Measurements from ENCODE around the gene CELF5. TPM values are rescaled to one million over a fixed set of nuclear protein-coding genes. Genes with fewer than 3 reads are reported as not detected.
"Not testable (repeated sequence)": the region's sequence is repeated elsewhere in the genome, so short reads cannot be mapped to it uniquely, and the experiment has no call there.

Gene CELF5
- total RNA-seq, 3 donors from 2014 or later (not counting 1 experiment from before 2014, with no cell fraction given), result 0.41 to 0.83 TPM; not detected in 1

DNA sequence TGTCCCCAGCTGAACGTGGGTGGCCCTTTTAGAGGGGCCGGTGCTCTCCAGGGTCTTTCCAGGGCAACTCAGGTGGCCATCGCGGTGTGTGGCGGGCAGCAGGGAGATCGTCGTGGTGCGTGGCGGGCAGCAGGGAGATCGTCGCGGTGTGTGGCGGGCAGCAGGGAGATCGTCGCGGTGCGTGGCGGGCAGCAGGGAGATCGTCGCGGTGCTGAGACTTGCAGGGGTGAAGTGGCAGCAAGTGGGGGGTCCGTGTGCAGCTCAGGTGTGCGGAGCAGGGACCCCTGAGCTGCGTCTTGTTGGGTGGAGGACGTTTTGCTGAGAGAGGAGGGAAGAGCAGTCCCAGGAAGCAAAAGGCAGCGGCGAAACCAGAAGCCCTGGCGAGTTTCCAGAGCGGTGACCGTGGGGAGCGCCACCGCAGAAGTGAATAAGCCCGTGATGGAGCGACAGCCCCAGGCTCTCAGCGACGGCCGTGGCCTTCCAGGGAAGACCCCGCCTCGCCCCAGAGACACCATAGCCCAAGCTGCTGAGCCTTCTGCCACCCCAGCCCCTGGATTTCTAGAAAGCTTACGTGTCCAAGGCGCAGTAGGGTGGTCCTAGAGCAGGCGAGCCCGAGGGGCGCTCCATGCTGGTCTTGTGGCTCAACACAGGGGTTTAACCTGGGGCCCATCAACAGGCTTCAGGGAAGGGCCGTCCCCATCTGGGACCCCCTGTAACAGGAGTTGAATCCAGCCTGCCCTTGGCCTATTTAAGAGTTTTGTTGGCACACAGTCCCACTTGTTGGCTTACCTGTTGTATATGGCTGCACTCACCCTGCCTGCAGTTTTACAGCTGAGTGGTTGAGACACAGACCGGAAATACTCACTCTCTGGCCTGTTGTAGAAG is 33.3 kb upstream of the CELF5 start:
- no peaks in the 10 kb centered on the region for H3K9me3 ChIP-seq (ENCODE audit: control insufficient read depth, insufficient read depth, low read length)
- Mint-ChIP-seq H3K27me3 (ENCODE audit: low read depth in 2 of 2) (no peaks in the 10 kb centered on the region), H3K27ac (no peak overlapping the region), H3K4me3 (no peak overlapping the region), H3K9me3 (no peaks in the 10 kb centered on the region), H3K4me1 (peaks cover 10 to 30% of the 10 kb centered on the region in 2 donors), H3K36me3 (no peaks in the 10 kb centered on the region)
- DNase-seq, result no peak
- H3K4me3 ChIP-seq (ENCODE audit: low read length), result no peak overlapping the region
- H3K36me3 ChIP-seq (ENCODE audit: control insufficient read depth, insufficient read depth, low read length), result peaks cover 11% of the 10 kb centered on the region
- WGBS (ENCODE audit: insufficient coverage), result 95% methylated on average over 46 of the region's 46 CpGs
- ATAC-seq, result no peak
- H3K27me3 ChIP-seq (ENCODE audit: control insufficient read depth, insufficient read depth, low read length), result no peaks in the 10 kb centered on the region
- H3K27ac ChIP-seq (ENCODE audit: low read length), result no peak overlapping the region
- intact Hi-C loops (cut with micrococcal nuclease), result no loop called here
- TF ChIP-seq, protein P1, sequence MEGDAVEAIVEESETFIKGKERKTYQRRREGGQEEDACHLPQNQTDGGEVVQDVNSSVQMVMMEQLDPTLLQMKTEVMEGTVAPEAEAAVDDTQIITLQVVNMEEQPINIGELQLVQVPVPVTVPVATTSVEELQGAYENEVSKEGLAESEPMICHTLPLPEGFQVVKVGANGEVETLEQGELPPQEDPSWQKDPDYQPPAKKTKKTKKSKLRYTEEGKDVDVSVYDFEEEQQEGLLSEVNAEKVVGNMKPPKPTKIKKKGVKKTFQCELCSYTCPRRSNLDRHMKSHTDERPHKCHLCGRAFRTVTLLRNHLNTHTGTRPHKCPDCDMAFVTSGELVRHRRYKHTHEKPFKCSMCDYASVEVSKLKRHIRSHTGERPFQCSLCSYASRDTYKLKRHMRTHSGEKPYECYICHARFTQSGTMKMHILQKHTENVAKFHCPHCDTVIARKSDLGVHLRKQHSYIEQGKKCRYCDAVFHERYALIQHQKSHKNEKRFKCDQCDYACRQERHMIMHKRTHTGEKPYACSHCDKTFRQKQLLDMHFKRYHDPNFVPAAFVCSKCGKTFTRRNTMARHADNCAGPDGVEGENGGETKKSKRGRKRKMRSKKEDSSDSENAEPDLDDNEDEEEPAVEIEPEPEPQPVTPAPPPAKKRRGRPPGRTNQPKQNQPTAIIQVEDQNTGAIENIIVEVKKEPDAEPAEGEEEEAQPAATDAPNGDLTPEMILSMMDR (IDR thresholded peaks at IDR 0.05), result no peak
- H3K4me1 ChIP-seq (ENCODE audit: control insufficient read depth, insufficient read depth, low read length), result peaks cover 33% of the 10 kb centered on the region

DNA sequence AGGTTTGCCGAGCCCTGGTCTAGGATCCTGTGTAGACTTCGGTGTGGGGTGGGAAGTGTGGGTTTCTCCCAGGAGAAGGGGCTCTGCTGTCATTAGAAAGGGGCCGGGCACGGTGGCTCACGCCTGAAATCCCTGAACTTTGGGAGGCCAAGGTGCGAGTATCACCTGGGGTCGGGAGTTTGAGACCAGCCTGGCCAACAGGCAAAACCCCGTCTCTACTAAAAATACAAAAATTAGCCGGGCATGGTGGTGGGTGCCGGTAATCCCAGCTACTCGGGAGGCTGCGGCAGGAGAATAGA is 32.7 kb upstream of the CELF5 start:
- 98% methylated on average over 12 of the region's 12 CpGs for WGBS (ENCODE audit: insufficient coverage)
- H3K27me3 Mint-ChIP-seq (ENCODE audit: low read depth in 2 of 2); intact Hi-C loops (cut with micrococcal nuclease); DNase-seq; H3K36me3 Mint-ChIP-seq; H3K27me3 ChIP-seq (ENCODE audit: control insufficient read depth, insufficient read depth, low read length); H3K27ac Mint-ChIP-seq; H3K4me3 Mint-ChIP-seq; H3K9me3 Mint-ChIP-seq; H3K27ac ChIP-seq (ENCODE audit: low read length); H3K9me3 ChIP-seq (ENCODE audit: control insufficient read depth, insufficient read depth, low read length); H3K4me3 ChIP-seq (ENCODE audit: low read length); ATAC-seq: not testable (repeated sequence)
- H3K4me1 Mint-ChIP-seq, result peaks cover 6 to 24% of the 10 kb centered on the region in 2 donors
- H3K4me1 ChIP-seq (ENCODE audit: control insufficient read depth, insufficient read depth, low read length), result peaks cover 28% of the 10 kb centered on the region
- H3K36me3 ChIP-seq (ENCODE audit: control insufficient read depth, insufficient read depth, low read length), result peaks cover 14% of the 10 kb centered on the region

DNA sequence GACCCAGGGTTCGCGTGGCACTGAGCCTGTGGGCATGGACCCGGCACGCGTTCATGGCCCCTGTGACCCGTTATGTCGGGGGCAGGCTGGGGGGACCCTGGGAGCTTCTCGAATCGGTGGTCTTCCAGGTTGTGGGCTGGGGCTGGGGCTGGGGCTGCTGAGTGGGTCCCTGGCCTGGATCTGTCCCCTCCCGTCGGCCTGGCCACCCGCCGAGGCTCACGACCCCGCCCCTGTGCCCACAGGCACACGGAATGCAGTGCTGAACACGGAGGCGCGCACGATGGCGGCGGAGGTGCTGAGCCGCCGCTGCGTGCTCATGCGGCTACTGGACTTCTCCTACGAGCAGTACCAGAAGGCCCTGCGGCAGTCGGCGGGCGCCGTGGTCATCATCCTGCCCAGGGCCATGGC is 32.2 kb upstream of the CELF5 start:
- TF ChIP-seq, protein P1 (IDR thresholded peaks at IDR 0.05), result no peak
- DNase-seq, result no peak

DNA sequence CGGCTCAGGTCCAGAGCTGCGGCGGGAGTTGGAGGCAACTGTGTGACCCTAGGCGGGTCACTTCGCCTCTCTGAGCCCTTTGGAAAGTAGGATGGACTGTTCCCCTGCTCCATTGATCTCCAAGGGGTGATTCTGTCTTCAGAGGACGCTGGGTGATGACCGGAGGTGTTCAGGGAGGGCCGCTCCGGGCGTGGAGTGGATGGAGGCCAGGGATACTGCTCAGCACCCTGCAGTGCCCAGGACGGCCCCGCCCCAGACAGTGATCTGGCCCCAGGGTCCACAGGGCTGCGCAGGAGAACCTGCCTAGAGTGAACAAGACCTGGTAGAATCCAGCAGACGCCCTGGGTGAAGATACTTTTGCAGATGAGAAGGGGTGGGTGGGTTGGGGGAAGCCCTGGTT is 31.8 kb upstream of the CELF5 start:
- Mint-ChIP-seq H3K4me3 (no peak overlapping the region), H3K36me3 (no peaks in the 10 kb centered on the region), H3K27ac (no peak overlapping the region), H3K27me3 (ENCODE audit: low read depth in 2 of 2) (no peaks in the 10 kb centered on the region), H3K9me3 (no peaks in the 10 kb centered on the region), H3K4me1 (peaks cover 0 to 15% of the 10 kb centered on the region in 2 donors)
- H3K27me3 ChIP-seq (ENCODE audit: control insufficient read depth, insufficient read depth, low read length), result no peaks in the 10 kb centered on the region
- 93% methylated on average over 14 of the region's 14 CpGs for WGBS (ENCODE audit: insufficient coverage)
- no peaks in the 10 kb centered on the region for H3K9me3 ChIP-seq (ENCODE audit: control insufficient read depth, insufficient read depth, low read length)
- peaks cover 14% of the 10 kb centered on the region for H3K36me3 ChIP-seq (ENCODE audit: control insufficient read depth, insufficient read depth, low read length)
- H3K27ac ChIP-seq (ENCODE audit: low read length), result no peak overlapping the region
- intact Hi-C loops (cut with micrococcal nuclease), result no loop called here
- ATAC-seq (no peak), DNase-seq (no peak)
- no peak overlapping the region for H3K4me3 ChIP-seq (ENCODE audit: low read length)
- peaks cover 19% of the 10 kb centered on the region for H3K4me1 ChIP-seq (ENCODE audit: control insufficient read depth, insufficient read depth, low read length)
- TF ChIP-seq, protein P1 (IDR thresholded peaks at IDR 0.05), result no peak

More for the DNA sequence above, 32.2 kb upstream of the CELF5 start:
- Histone ChIP-seq H3K27me3 (ENCODE audit: control insufficient read depth, insufficient read depth, low read length) (no peaks in the 10 kb centered on the region), H3K27ac (ENCODE audit: low read length) (no peak overlapping the region), H3K36me3 (ENCODE audit: control insufficient read depth, insufficient read depth, low read length) (peaks cover 14% of the 10 kb centered on the region), H3K9me3 (ENCODE audit: control insufficient read depth, insufficient read depth, low read length) (no peaks in the 10 kb centered on the region), H3K4me3 (ENCODE audit: low read length) (no peak overlapping the region), H3K4me1 (ENCODE audit: control insufficient read depth, insufficient read depth, low read length) (peaks cover 23% of the 10 kb centered on the region)
- Mint-ChIP-seq H3K36me3 (no peaks in the 10 kb centered on the region), H3K4me3 (no peak overlapping the region), H3K9me3 (no peaks in the 10 kb centered on the region), H3K27me3 (ENCODE audit: low read depth in 2 of 2) (no peaks in the 10 kb centered on the region), H3K4me1 (peaks cover under 1 to 19% of the 10 kb centered on the region in 2 donors), H3K27ac (no peak overlapping the region)
- 97% methylated on average over 32 of the region's 32 CpGs for WGBS (ENCODE audit: insufficient coverage)
- intact Hi-C loops (cut with micrococcal nuclease), result no loop called here
- ATAC-seq, result no peak
